H1 (cell line): ENCODE data around the gene LRRC25.

Experiments used
- EP300 ChIP-seq, 2 experiments: IDR thresholded peaks; 1 replicate in 1 of 2; 2 replicates in 1 of 2; pipeline ENCODE4 v1.6.1; 2011 to 2012; ENCODE audit warnings: low read depth in 2 of 2, low read length in 2 of 2, mild to moderate bottlenecking in 2 of 2, borderline replicate concordance in 1 of 2, inconsistent platforms in 1 of 2, moderate library complexity in 1 of 2
- EZH2 ChIP-seq: fragments of 200-600 bp; sonication (generic); IDR thresholded peaks from 2 replicates; pipeline ENCODE4 v1.7.1; 2012; ENCODE audit warnings: low read depth, mild to moderate bottlenecking, moderate library complexity, low read length, inconsistent platforms; ENCODE audit not compliant: severe bottlenecking
- RNF2 ChIP-seq: fragments of 200-900, 300-1000 bp; sonication (generic); IDR thresholded peaks from 2 replicates; pipeline ENCODE4 v1.7.1; 2016; ENCODE audit warnings: borderline replicate concordance, low read depth, mild to moderate bottlenecking, antibody characterized with exemption, low read length; ENCODE audit not compliant: poor library complexity, severe bottlenecking; ENCODE audit errors: missing control alignments
- SIN3A ChIP-seq, 2 experiments: IDR thresholded peaks in 1 of 2; conservative IDR thresholded peaks in 1 of 2; 2 replicates each; pipeline ENCODE4 v1.6.1; 2011 to 2012; ENCODE audit warnings: low read length in 2 of 2, improper control_type of control experiment in 1 of 2, low read depth in 1 of 2, mild to moderate bottlenecking in 1 of 2

DNA sequence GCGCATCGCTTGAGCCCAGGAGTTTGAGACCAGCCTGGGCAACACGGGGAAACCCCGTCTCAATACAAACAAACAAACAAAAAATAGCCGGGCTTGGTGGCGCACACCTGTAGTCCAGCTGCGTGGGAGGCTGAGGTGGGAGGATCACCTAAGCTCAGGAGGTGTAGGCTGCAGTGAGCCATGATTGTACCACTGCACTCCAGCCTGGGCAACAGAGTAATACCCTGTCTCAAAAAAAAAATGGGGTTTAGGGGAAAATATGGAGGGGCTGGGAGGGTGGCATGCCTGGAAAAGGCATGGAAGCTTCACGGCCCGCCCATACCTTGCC is 42.5 kb upstream of the LRRC25 start:
- TF ChIP-seq EZH2 (no peak), SIN3A (conservative IDR thresholded peaks at IDR 0.05 in 1 of 2, IDR thresholded peaks at IDR 0.05 in 1 of 2; ENCODE audit: low read depth in 1 of 2, low read length in 2 of 2) (no peak), EP300 (IDR thresholded peaks at IDR 0.05; ENCODE audit: borderline replicate concordance in 1 of 2, low read depth in 2 of 2, low read length in 2 of 2) (no peak), RNF2 (no peak)
